Stomach (tissue), 9 donors: Measurements from ENCODE around the gene HOXD13. TPM values are rescaled to one million over a fixed set of nuclear protein-coding genes. Genes with fewer than 3 reads are reported as not detected.

Source experiments
- DNase-seq, 2 donors: peaks; one replicate each; pipeline versions ENCODE4 v3.0.0 to v3.0.0-alpha.2; 2013 to 2019
- H3K27ac ChIP-seq, 5 donors: fragments of 200-600 bp in 4 of 5; sonication (generic) in 4 of 5; one replicate each; pipeline ENCODE4 v1.5.1; 2013 to 2019; ENCODE audit warnings: mild to moderate bottlenecking in 1 of 5, moderate library complexity in 1 of 5
- H3K27me3 ChIP-seq, 3 donors: fragments of 200-600 bp; sonication (generic); one replicate each; pipeline ENCODE4 v1.5.1; 2017 to 2019; ENCODE audit warnings: mixed run types in 1 of 3
- H3K36me3 ChIP-seq, 4 donors: fragments of 200-600 bp; sonication (generic); 1 replicate in 3 of 4; 2 replicates in 1 of 4; pipeline ENCODE4 v1.5.1; 2016 to 2019
- H3K4me1 ChIP-seq, 4 donors: fragments of 200-600 bp; sonication (generic); one replicate each; pipeline ENCODE4 v1.5.1; 2016 to 2019
- H3K4me3 ChIP-seq, 4 donors: fragments of 200-600 bp; sonication (generic) in 3 of 4; one replicate each; pipeline ENCODE4 v1.5.1; 2016 to 2019; ENCODE audit warnings: mild to moderate bottlenecking in 1 of 4
- H3K9me3 ChIP-seq, 4 donors: fragments of 200-600 bp; sonication (generic); one replicate each; pipeline ENCODE4 v1.5.1; 2016 to 2019
- EP300 ChIP-seq: sonication (generic); formaldehyde crosslinking; IDR thresholded peaks from one replicate; pipeline ENCODE4 v1.6.1; 2017; ENCODE audit warnings: antibody characterized with exemption
- POLR2A ChIP-seq, 4 donors: fragments of 450-650 bp; IDR thresholded peaks; one replicate each; pipeline ENCODE4 v1.6.1; 2016; ENCODE audit warnings: antibody characterized with exemption in 4 of 4, control low read depth in 2 of 4, mild to moderate bottlenecking in 1 of 4, moderate library complexity in 1 of 4
- POLR2AphosphoS5 ChIP-seq, 3 donors: sonication (generic); formaldehyde crosslinking; IDR thresholded peaks; one replicate each; pipeline ENCODE4 v1.6.1; 2016; ENCODE audit warnings: antibody characterized with exemption in 3 of 3
- WGBS, 5 donors: extraction: QIAGEN DNeasy Blood & Tissue Kit in 3 of 5; methylation state at CpG; one replicate each; pipeline versions ENCODE4 v1.1.5 to v1.1.7; 2013 to 2018; 5-methylcytosine and 5-hydroxymethylcytosine counted together
- intact Hi-C: fragments of 100-400 bp; cut with DNase I; formaldehyde crosslinking; loops from one replicate; pipeline ENCODE4 v1.15.1; 2023; ENCODE audit warnings: low total_unique reads
- polyA plus RNA-seq, 3 donors: library from polyadenylated mRNA; stranded (reverse); fragments of 200-250 nt; gene quantifications; one replicate each; pipeline ENCODE4 v1.2.3, GENCODE V29; 2013
- total RNA-seq, 5 donors: library from RNA; depleted of rRNA; stranded (reverse); fragments of >200 nt; gene quantifications; one replicate each; pipeline versions ENCODE4 v1.1.0 to v1.2.3, GENCODE V29; 2014 to 2016
- TF ChIP-seq, protein P1 (sequence below), 7 experiments: fragments of 450-650 bp in 4 of 7; fragments of 200-600 bp in 3 of 7; sonication (generic) in 3 of 7; IDR thresholded peaks; one replicate each; pipeline ENCODE4 v1.5.1; 2016 to 2019; ENCODE audit warnings: antibody characterized with exemption in 7 of 7, control low read depth in 2 of 7, mild to moderate bottlenecking in 1 of 7
- donor health status: healthy with polysubstance abuse.
- donor health status: Bipolar disorder and iron deficiency.
- donor health status: healthy.

The HOXD13 gene
- total and polyA plus RNA-seq, 8 donors: not detected

DNA sequence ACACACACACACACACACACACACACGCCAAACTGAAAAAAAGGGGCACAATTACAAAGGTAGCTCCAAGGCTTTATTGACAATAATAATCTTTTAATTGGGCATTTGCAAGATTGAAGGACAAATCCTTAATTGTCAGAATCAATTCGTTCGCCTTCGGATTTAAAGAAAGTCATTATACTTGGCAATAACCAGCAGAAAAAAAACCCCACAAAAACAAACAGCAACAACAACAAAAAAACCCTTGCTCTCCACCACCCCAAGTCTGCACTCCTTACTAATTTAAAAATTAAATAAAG, 35.2 kb downstream of the HOXD13 start:
- TF ChIP-seq EP300 (no peak), POLR2AphosphoS5 (IDR thresholded peaks at IDR 0.05) (no peak), POLR2A (IDR thresholded peaks at IDR 0.05) (no peak)
- intact Hi-C loops: loop anchor here (5.0 to 10.0 kb wide), 2 partner anchors 527 to 1020 kb away; no protein-coding TSS in a partner anchor
- 16 to 25% (median 21%) methylated on average over 4 of the region's 4 CpGs for WGBS, 5 donors
- Histone ChIP-seq H3K36me3 (no peaks in the 10 kb centered on the region), H3K27me3 (peaks cover 56 to 100% (median 93%) of the 10 kb centered on the region in 3 donors), H3K4me1 (peaks cover 22 to 57% (median 41%) of the 10 kb centered on the region in 4 donors), H3K27ac (no peak overlapping the region), H3K9me3 (peaks cover 0 to 32% (median 2%) of the 10 kb centered on the region in 4 donors), H3K4me3 (no peak overlapping the region)
- no peak for DNase-seq

DNA sequence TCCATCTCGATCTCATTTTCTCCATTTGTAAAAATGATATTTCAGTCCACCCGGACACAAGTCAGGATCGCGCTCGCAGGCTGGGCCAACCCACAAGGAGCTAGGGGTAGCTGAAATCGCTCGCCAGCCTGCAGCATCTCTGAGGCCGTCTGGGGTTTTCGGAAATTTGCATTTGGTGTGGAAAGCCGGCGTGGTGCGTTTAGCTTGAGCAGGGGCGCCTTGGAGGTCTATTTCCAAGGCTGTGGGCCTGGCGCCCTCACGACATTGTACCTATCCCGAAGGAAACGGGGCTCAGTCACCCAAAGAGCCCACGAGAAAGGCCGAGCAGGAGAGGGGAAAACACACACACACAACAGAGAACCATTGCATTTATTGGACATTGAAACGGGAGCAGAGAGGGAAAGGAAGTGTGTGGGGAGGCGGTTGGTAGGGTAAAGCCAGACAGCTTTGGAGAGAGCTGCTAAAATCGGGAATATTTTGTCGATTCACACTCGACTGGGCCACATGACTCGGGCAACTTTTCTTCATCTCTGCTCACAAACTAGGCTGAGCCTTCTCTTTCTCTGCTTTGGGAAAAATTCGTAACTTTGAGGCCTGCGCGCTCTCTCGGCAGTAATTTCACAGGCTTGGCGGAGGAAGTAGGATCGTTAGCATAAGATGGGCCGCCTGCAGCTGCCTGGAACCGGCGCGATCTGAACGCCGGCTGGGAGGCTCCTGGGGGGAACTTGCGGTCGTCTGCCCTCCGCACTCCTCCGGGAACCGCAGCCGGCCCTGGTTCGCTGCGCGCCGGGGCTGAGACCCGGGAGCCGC, 35.9 kb downstream of the HOXD13 start:
- Histone ChIP-seq H3K27ac (peak overlapping the region in 3 of 5 donors; percentile 76 to 80 (median 77)), H3K4me3 (peak overlapping the region in 3 of 4 donors; percentile 35 to 49 (median 46)), H3K27me3 (peaks cover 56 to 100% (median 93%) of the 10 kb centered on the region in 3 donors), H3K36me3 (no peaks in the 10 kb centered on the region), H3K9me3 (peaks cover 0 to 26% (median 2%) of the 10 kb centered on the region in 4 donors), H3K4me1 (peaks cover 16 to 52% (median 34%) of the 10 kb centered on the region in 4 donors)
- intact Hi-C loops: loop anchor here (5.0 to 10.0 kb wide), 2 partner anchors 526 to 1019 kb away; no protein-coding TSS in a partner anchor
- DNase-seq: peak in 1 of 2 donors; percentile 58
- TF ChIP-seq POLR2A (IDR thresholded peaks at IDR 0.05): no peak
- TF ChIP-seq EP300: no peak
- TF ChIP-seq, protein P1, sequence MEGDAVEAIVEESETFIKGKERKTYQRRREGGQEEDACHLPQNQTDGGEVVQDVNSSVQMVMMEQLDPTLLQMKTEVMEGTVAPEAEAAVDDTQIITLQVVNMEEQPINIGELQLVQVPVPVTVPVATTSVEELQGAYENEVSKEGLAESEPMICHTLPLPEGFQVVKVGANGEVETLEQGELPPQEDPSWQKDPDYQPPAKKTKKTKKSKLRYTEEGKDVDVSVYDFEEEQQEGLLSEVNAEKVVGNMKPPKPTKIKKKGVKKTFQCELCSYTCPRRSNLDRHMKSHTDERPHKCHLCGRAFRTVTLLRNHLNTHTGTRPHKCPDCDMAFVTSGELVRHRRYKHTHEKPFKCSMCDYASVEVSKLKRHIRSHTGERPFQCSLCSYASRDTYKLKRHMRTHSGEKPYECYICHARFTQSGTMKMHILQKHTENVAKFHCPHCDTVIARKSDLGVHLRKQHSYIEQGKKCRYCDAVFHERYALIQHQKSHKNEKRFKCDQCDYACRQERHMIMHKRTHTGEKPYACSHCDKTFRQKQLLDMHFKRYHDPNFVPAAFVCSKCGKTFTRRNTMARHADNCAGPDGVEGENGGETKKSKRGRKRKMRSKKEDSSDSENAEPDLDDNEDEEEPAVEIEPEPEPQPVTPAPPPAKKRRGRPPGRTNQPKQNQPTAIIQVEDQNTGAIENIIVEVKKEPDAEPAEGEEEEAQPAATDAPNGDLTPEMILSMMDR (IDR thresholded peaks at IDR 0.05): no peak
- no peak for TF ChIP-seq POLR2AphosphoS5 (IDR thresholded peaks at IDR 0.05)
- 10 to 13% (median 12%) methylated on average over 46 to 49 of the region's 49 CpGs for WGBS, 5 donors

DNA sequence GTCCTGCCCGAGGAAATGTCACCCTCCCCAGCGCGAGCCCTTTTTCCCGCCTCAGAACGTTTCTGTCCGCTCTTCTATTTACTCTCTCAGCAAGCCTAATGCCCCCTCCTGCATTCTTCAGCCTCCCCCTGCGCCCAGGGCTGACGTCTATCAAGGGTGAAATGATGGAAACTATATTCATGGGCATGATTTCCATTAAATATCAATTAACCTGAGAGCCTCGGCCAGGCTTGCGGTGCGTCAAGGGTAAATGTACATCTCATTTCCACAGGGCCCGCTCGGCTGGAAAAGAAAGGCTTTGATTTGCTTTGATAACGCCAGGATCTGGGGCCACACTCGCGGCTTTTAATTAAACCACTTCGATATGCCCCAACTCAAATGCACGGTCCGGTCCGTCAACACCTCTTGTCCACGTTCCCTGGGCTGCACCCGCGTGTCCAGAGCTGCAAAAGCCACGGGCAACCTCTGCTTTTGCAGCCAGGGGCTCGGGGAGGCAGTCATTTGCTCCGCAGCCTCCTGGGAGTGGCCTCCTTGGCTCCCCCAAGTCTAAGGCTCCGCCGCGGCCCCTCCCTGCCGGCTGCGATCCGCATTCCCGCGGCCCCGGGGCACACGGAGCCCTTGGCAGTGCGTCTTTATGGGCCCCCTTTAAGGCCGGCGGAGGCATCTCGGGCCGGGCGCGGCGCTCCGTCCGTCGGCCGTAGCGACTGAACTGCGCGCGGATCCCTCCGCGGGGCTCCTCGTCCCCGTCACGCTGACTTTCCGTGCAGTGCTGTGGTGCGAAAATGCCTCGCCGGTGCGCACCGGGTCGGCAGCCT, 36.7 kb downstream of the HOXD13 start, which contains the start of gene HOXD8:
TSS of gene HOXD8 (plus strand) at position 724 of the 815 bp plus-strand sequence. CDS start 662 bp downstream, outside the sequence.
- WGBS, 5 donors: 4 to 8% (median 5%) methylated on average over 25 to 64 of the region's 64 CpGs
- Histone ChIP-seq H3K4me1 (peaks cover 16 to 45% (median 31%) of the 10 kb centered on the region in 4 donors), H3K36me3 (no peaks in the 10 kb centered on the region), H3K4me3 (peak within 1 kb of the TSS; percentile 35 to 49 (median 46)), H3K27ac (peak within 1 kb of the TSS; percentile 42 to 80 (median 76)), H3K9me3 (peaks cover 0 to 25% (median 2%) of the 10 kb centered on the region in 4 donors), H3K27me3 (peaks cover 58 to 100% (median 93%) of the 10 kb centered on the region in 3 donors)
- TF ChIP-seq POLR2AphosphoS5 (IDR thresholded peaks at IDR 0.05) (peak in 2 of 3 donors; percentile 9 to 38), POLR2A (IDR thresholded peaks at IDR 0.05) (no peak)
- intact Hi-C loops: loop anchor here (5.0 to 10.0 kb wide), 2 partner anchors 526 to 1018 kb away; no protein-coding TSS in a partner anchor
- DNase-seq: peak in 1 of 2 donors; percentile 85

DNA sequence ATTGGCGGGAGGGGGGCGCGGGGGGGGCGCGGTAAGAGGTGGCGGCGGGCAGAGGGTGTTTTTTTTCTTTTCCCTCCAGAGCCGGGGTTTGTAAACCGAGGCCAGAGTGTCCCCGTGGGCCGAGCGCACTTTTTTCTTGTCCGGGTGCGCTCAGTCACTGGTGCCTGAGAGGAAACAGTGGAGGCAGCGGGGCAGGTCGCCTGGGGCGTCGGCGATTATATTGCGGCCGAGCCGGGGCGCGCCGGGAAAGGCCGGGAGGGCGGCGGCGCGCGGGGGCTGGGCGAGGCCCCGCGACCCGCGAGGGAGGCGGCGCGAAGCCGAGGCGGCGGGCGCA, 37.3 kb downstream of the HOXD13 start:
- H3K4me3 ChIP-seq: peak overlapping the region; percentile 35 to 49 (median 46)
- peaks cover 0 to 25% (median 2%) of the 10 kb centered on the region in 4 donors for H3K9me3 ChIP-seq
- peak overlapping the region; percentile 25 to 80 (median 76) for H3K27ac ChIP-seq
- no peak for DNase-seq
- H3K4me1 ChIP-seq: peaks cover 16 to 45% (median 31%) of the 10 kb centered on the region in 4 donors
- H3K36me3 ChIP-seq: no peaks in the 10 kb centered on the region
- WGBS, 5 donors: 2 to 7% (median 5%) methylated on average over 31 to 43 of the region's 43 CpGs
- H3K27me3 ChIP-seq: peaks cover 53 to 100% (median 93%) of the 10 kb centered on the region in 3 donors
- intact Hi-C loops: loop anchor here (5.0 to 10.0 kb wide), 2 partner anchors 525 to 1018 kb away; no protein-coding TSS in a partner anchor
- TF ChIP-seq POLR2A (IDR thresholded peaks at IDR 0.05): no peak
- no peak for TF ChIP-seq POLR2AphosphoS5 (IDR thresholded peaks at IDR 0.05)
- TF ChIP-seq, protein P1 (IDR thresholded peaks at IDR 0.05): no peak
- no peak for TF ChIP-seq EP300
